Astrocyte (in vitro differentiated cells and primary cell): Measurements from ENCODE around the gene PFN4. TPM values are rescaled to one million over a fixed set of nuclear protein-coding genes. Genes with fewer than 3 reads are reported as not detected.
"Not testable (repeated sequence)": the region's sequence is repeated elsewhere in the genome, so short reads cannot be mapped to it uniquely, and the experiment has no call there.

Experiments
- DNase-seq: peaks from one replicate; pipeline ENCODE4 v3.0.0-alpha.2; 2010; ENCODE audit warnings: low read depth
- FAIRE-seq: peaks from 2 replicates; lab custom pipeline; 2011; peaks lifted over from hg19 to GRCh38; lab: Jason Lieb, UNC
- H2AFZ ChIP-seq: 2 replicates; pipeline ENCODE4 v1.6.0; 2012; ENCODE audit warnings: low read depth, low read length, inconsistent platforms
- H3K27ac ChIP-seq: 2 replicates; pipeline ENCODE4 v1.5.1; 2011; ENCODE audit warnings: low read depth, low read length, inconsistent platforms
- H3K27me3 ChIP-seq: 2 replicates; pipeline ENCODE4 v1.6.0; 2011; ENCODE audit warnings: low read length, inconsistent platforms; ENCODE audit not compliant: insufficient read depth
- H3K36me3 ChIP-seq: 2 replicates; pipeline ENCODE4 v1.5.1; 2011; ENCODE audit warnings: low read length, inconsistent platforms; ENCODE audit not compliant: insufficient read depth
- H3K4me1 ChIP-seq: 2 replicates; pipeline ENCODE4 v1.5.1; 2011; ENCODE audit warnings: low read length, inconsistent platforms; ENCODE audit not compliant: insufficient read depth
- H3K4me2 ChIP-seq: 2 replicates; pipeline ENCODE4 v1.6.0; 2012; ENCODE audit warnings: low read length, inconsistent platforms
- H3K4me3 ChIP-seq: 2 replicates; pipeline ENCODE4 v1.5.1; 2011; ENCODE audit warnings: low read depth, mild to moderate bottlenecking, low read length, inconsistent platforms; ENCODE audit not compliant: insufficient read depth
- H3K79me2 ChIP-seq: 2 replicates; pipeline ENCODE4 v1.6.0; 2012; ENCODE audit warnings: mild to moderate bottlenecking, low read length, inconsistent platforms; ENCODE audit not compliant: insufficient read depth
- H3K9ac ChIP-seq: 2 replicates; pipeline ENCODE4 v1.6.0; 2012; ENCODE audit warnings: mild to moderate bottlenecking, low read length, inconsistent platforms
- H3K9me3 ChIP-seq: 2 replicates; pipeline ENCODE4 v1.5.1; 2012; ENCODE audit warnings: low read depth, mild to moderate bottlenecking, low read length, inconsistent platforms; ENCODE audit not compliant: insufficient read depth
- H4K20me1 ChIP-seq: 2 replicates; pipeline ENCODE4 v1.6.0; 2012; ENCODE audit warnings: low read length, inconsistent platforms; ENCODE audit not compliant: insufficient read depth
- H3K27ac Mint-ChIP-seq: one replicate; pipeline ENCODE4 v1.8.0; 2021; ENCODE audit warnings: mild to moderate bottlenecking, mixed read lengths; ENCODE audit not compliant: unreplicated experiment
- H3K27me3 Mint-ChIP-seq: one replicate; pipeline ENCODE4 v1.8.0; 2021; ENCODE audit warnings: low read depth, mixed read lengths; ENCODE audit not compliant: unreplicated experiment
- H3K36me3 Mint-ChIP-seq: one replicate; pipeline ENCODE4 v1.8.0; 2021; ENCODE audit warnings: low read depth, mixed read lengths; ENCODE audit not compliant: unreplicated experiment
- H3K4me1 Mint-ChIP-seq: one replicate; pipeline ENCODE4 v1.8.0; 2021; ENCODE audit warnings: low read depth, mixed read lengths; ENCODE audit not compliant: unreplicated experiment
- H3K4me3 Mint-ChIP-seq: one replicate; pipeline ENCODE4 v1.8.0; 2021; ENCODE audit warnings: mild to moderate bottlenecking, moderate library complexity, mixed read lengths; ENCODE audit not compliant: unreplicated experiment
- H3K9me3 Mint-ChIP-seq: one replicate; pipeline ENCODE4 v1.8.0; 2021; ENCODE audit warnings: mild to moderate bottlenecking, mixed read lengths; ENCODE audit not compliant: unreplicated experiment
- EZH2 ChIP-seq: IDR thresholded peaks from 2 replicates; pipeline ENCODE4 v1.6.1; 2012; ENCODE audit warnings: mild to moderate bottlenecking, low read length, inconsistent platforms; ENCODE audit not compliant: insufficient read depth
- total RNA-seq: library from RNA; stranded (reverse); gene quantifications from 2 replicates; pipeline ENCODE4 v1.2.1, GENCODE V29; 2021
- TF ChIP-seq, protein P1 (sequence below): IDR thresholded peaks from 2 replicates; pipeline ENCODE4 v1.5.1; 2011; ENCODE audit warnings: low read depth, mild to moderate bottlenecking, inconsistent platforms, low read length, moderate library complexity; ENCODE audit not compliant: insufficient read depth

PFN4 gene
- total RNA-seq, 1 donor from 2014 or later = 0.64 TPM

DNA sequence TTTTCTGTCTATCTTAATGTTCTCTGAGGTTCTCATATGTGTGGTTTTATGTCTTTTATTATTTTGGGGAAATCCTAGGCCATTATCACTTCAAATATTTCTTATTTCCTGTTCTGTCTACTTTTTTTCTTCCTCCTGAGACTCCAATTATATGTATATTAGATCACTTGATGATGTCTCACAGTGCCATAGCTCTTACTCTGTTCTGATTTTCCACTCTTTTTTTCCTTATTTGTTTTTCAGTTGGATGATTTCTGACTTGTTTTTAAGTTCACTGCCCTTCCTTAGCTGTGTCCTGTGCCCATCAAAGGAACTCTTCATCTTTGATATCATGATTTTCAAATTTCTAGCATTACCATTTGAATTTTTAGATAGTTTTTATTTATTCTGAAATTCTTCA, 24.2 kb upstream of the PFN4 start:
- FAIRE-seq = no peak
- no peak overlapping the region for H2AFZ ChIP-seq
- H3K9me3 Mint-ChIP-seq = peaks cover 22% of the 10 kb centered on the region
- DNase-seq = no peak
- H3K9me3 ChIP-seq = no peaks in the 10 kb centered on the region
- H4K20me1 ChIP-seq = no peaks in the 10 kb centered on the region
- H3K9ac ChIP-seq = no peak overlapping the region
- no peak overlapping the region for H3K27ac ChIP-seq
- no peak overlapping the region for H3K4me2 ChIP-seq
- H3K36me3 ChIP-seq = no peaks in the 10 kb centered on the region
- no peaks in the 10 kb centered on the region for H3K27me3 Mint-ChIP-seq
- H3K36me3 Mint-ChIP-seq = peaks cover 26% of the 10 kb centered on the region
- no peak overlapping the region for H3K4me3 Mint-ChIP-seq
- H3K27me3 ChIP-seq = no peaks in the 10 kb centered on the region
- H3K79me2 ChIP-seq = no peaks in the 10 kb centered on the region
- TF ChIP-seq EZH2 = no peak
- TF ChIP-seq, protein P1, sequence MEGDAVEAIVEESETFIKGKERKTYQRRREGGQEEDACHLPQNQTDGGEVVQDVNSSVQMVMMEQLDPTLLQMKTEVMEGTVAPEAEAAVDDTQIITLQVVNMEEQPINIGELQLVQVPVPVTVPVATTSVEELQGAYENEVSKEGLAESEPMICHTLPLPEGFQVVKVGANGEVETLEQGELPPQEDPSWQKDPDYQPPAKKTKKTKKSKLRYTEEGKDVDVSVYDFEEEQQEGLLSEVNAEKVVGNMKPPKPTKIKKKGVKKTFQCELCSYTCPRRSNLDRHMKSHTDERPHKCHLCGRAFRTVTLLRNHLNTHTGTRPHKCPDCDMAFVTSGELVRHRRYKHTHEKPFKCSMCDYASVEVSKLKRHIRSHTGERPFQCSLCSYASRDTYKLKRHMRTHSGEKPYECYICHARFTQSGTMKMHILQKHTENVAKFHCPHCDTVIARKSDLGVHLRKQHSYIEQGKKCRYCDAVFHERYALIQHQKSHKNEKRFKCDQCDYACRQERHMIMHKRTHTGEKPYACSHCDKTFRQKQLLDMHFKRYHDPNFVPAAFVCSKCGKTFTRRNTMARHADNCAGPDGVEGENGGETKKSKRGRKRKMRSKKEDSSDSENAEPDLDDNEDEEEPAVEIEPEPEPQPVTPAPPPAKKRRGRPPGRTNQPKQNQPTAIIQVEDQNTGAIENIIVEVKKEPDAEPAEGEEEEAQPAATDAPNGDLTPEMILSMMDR = no peak
- H3K4me1 ChIP-seq = no peaks in the 10 kb centered on the region
- no peak overlapping the region for H3K4me3 ChIP-seq
- no peak overlapping the region for H3K27ac Mint-ChIP-seq
- H3K4me1 Mint-ChIP-seq = no peaks in the 10 kb centered on the region

DNA sequence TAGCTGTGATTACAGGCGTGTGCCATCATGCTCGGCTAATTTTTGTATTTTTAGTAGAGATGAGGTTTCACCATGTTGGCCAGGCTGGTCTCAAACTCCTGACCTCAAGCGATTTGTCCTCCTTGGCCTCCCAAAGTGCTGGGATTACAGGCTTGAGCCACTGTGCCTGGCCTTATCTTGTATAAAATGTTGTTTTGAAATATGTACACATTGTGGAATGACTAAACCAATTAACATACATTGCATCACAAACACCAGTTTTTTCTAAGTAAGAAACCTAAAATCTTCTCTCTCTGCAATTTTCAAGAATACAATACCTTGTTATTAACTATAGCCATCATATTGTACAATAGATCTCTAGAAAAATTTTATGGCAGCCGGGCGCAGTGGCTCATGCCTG, 17.2 kb upstream of the PFN4 start:
- H3K79me2 ChIP-seq, H3K4me3 Mint-ChIP-seq, H3K27ac Mint-ChIP-seq, H3K27ac ChIP-seq, H3K36me3 ChIP-seq, H3K27me3 Mint-ChIP-seq, H3K4me1 ChIP-seq, H3K9me3 ChIP-seq, DNase-seq, H3K27me3 ChIP-seq, H3K4me2 ChIP-seq, H3K4me1 Mint-ChIP-seq, H3K4me3 ChIP-seq, H2AFZ ChIP-seq, H4K20me1 ChIP-seq, FAIRE-seq, H3K9ac ChIP-seq, H3K9me3 Mint-ChIP-seq: not testable (repeated sequence)
- peaks cover 13% of the 10 kb centered on the region for H3K36me3 Mint-ChIP-seq

DNA sequence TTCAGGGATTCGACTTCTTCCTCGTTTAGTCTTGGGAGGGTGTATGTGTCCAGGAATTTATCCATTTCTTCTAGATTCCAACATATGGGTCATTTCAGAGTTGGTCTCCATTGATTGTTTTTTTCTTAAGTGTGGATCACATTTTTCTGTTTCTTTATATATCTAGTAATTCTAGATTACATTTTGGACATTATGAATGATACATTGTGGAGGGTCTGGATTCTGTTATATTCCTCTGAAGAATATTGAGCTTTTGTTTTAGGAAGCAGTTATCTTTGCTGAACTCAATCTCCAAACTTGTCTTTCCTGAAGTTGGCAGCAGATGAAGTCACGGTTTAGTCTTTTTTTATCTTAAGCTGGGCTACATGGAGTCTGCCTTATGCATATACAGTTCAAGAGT, 9.4 kb upstream of the PFN4 start:
- Histone ChIP-seq H3K4me3 (no peak overlapping the region), H3K9ac (no peak overlapping the region), H3K79me2 (no peaks in the 10 kb centered on the region), H2AFZ (no peak overlapping the region), H3K27me3 (no peaks in the 10 kb centered on the region), H3K4me2 (no peak overlapping the region), H3K27ac (no peak overlapping the region), H4K20me1 (no peaks in the 10 kb centered on the region), H3K9me3 (no peaks in the 10 kb centered on the region), H3K4me1 (no peaks in the 10 kb centered on the region), H3K36me3 (no peaks in the 10 kb centered on the region)
- no peak for TF ChIP-seq EZH2
- H3K9me3 Mint-ChIP-seq = peaks cover 7% of the 10 kb centered on the region
- no peaks in the 10 kb centered on the region for H3K27me3 Mint-ChIP-seq
- H3K4me1 Mint-ChIP-seq = no peaks in the 10 kb centered on the region
- H3K27ac Mint-ChIP-seq = no peak overlapping the region
- peaks cover 7% of the 10 kb centered on the region for H3K36me3 Mint-ChIP-seq
- DNase-seq (no peak), FAIRE-seq (no peak)
- H3K4me3 Mint-ChIP-seq = no peak overlapping the region

DNA sequence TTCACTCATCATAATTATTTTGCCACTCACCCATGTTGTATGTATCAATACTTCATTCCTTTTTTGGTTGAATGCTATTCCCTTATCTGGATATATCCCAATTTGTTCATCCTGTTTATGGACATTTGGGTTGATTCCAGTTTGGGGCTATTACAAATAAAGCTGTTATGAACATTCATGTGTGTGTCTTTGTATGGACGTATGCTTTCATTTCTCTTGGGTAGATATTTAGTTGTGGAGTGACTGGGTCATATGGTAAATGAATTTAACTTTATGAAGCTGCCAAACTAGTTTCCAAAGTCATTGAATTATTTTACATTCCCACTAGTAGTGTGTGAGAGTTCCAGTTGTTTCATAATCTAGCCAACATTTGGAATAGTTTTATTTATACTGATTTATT, 2.8 kb upstream of the PFN4 start:
- Histone ChIP-seq H4K20me1 (no peaks in the 10 kb centered on the region), H3K9ac (no peak overlapping the region), H3K79me2 (peaks cover 5% of the 10 kb centered on the region), H3K36me3 (no peaks in the 10 kb centered on the region), H3K4me1 (peaks cover 11% of the 10 kb centered on the region), H3K27me3 (no peaks in the 10 kb centered on the region), H3K9me3 (no peaks in the 10 kb centered on the region), H2AFZ (no peak overlapping the region), H3K27ac (no peak overlapping the region), H3K4me2 (no peak overlapping the region), H3K4me3 (no peak overlapping the region)
- H3K4me3 Mint-ChIP-seq = no peak overlapping the region
- TF ChIP-seq EZH2 = no peak
- TF ChIP-seq, protein P1 = no peak
- H3K9me3 Mint-ChIP-seq = no peaks in the 10 kb centered on the region
- FAIRE-seq (no peak), DNase-seq (no peak)
- peaks cover 2% of the 10 kb centered on the region for H3K36me3 Mint-ChIP-seq
- H3K4me1 Mint-ChIP-seq = peaks cover 3% of the 10 kb centered on the region
- H3K27ac Mint-ChIP-seq = no peak overlapping the region
- H3K27me3 Mint-ChIP-seq = no peaks in the 10 kb centered on the region
